Muscle of back (tissue), 11 donors: ENCODE data around the gene C1S. TPM values are rescaled to one million over a fixed set of nuclear protein-coding genes. Genes with fewer than 3 reads are reported as not detected.

ENCODE experiments used
- DNase-seq, 3 donors: peaks; one replicate each; pipeline versions ENCODE4 v3.0.0 to v3.0.0-alpha.2; 2013
- polyA plus RNA-seq, 10 donors: library from polyadenylated mRNA; unstranded; fragments of 120-200 nt; gene quantifications; one replicate each; pipeline ENCODE4 v1.2.1, GENCODE V29; 2013; ENCODE audit not compliant: insufficient read length in 10 of 10

The C1S gene
- polyA plus RNA-seq, 10 donors, result 65.9 to 107 (median 83.6) TPM

DNA sequence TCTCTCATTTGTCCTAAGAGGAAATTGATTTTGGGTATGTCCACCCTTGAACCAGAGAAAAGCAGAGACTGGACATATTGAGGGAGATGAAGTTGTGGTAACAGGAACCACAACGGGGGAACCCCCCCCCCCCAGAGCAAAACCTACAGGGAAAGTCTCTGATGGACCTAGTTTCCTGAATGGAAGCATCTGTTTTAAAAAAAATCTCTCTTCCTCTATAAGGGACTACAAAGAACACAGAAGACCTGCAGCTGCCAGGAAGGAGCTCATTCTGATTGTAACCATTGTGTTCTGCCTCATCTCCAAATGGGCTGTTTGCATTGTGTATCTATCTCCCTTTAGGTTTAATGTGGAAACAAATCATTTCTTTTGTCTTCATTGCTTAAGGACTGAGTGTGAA lies 13.4 kb downstream of the C1S start:
- DNase-seq, result no peak

DNA sequence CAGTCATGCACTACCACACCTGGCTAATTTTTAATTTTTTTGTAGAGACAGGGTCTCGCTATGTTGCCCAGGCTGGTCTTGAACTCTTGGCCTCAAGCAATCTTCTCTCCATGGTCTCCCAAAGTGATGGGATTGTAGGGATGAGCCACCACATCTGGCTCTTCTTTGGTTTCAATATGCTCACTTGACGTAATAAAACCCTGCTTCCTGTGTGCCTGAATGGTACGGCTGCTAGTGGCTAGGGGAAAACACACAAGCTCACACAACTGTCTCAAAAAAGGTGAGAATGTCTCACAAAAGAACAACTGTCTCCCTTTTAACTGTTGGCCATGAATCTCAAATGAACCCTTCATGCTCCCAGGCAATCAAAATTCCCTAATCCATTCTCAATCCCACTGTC lies 15.0 kb downstream of the C1S start:
- DNase-seq, result no peak

DNA sequence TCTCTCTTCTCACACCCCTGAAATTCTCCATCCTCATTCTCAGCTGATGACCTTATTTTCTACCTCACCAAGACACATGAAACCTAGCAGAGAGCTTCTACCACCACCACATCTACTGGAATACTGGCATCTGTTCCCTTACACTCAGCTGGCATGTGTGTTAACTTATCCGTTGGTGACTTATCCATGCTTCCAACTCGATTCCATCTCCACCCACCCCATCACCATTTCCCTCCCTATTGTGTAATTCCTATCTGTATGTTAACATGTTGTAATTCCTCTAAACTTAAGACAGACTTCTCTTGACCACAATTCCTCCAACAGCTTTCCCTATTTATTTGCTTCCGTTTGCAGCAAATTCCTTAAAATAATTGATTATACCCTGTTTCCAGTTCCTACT lies 15.4 kb downstream of the C1S start:
- no peak for DNase-seq

DNA sequence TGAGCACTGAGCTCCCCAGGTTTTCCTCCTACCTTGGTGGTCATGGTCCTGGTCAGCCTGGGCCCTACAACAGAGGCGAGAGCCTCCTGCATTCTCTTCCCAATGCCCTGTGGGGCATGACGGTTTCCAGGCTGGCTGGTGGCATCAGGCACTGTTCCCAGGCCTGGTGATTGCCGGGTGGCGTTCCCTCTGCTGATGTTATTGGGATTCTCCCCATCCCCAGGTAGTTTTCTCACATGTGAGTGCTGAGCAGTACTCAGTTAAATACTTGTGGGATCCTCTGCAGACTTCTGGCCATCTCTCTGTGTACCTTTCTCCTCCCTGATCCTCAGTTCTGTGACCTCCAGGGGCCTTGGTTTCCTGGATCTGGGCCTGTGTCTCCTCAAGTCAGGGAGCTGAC lies 16.0 kb downstream of the C1S start:
- no peak for DNase-seq

DNA sequence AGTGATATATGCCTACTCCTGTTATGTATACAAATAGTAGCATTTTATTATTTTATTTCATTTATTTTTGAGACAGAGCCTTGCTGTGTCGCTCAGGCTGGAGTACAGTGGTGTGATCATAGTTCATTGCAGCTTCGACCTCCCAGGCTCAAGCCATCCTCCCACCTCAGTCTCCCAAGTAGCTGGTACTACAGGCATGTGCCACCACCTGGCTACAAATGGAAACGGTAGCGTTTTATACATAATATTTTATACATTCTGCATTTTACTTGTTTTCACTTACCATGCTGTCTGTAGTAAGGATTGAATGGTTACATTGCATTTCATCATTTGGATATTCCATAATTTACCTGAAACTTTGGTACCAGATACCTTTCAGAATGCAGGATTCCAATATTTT lies 17.6 kb downstream of the C1S start:
- DNase-seq, result no peak

GRCh38 chr12:7079826-7080125 lies 19.3 kb downstream of the C1S start:
- DNase-seq, result no peak

DNA sequence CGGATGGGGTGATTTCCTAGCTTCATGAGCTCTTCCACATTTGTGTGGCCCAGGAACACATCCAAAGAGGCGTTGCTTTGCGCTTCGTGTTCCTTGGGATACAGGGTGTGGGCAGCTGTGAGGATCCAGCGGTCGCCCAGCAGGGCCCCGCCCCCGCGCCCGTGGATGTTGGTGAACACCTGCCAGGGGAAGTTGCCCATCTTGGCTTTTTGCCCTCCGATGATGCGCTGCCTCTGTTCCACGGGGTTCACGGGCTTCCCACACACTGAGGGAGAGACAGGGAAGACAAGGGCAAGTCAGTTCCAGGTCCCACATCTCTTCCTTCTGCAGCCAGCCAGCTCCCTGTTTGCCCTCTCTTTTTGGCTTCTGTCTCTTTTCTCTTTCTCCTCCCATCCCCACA lies 20.5 kb downstream of the C1S start:
- no peak for DNase-seq

- DNase-seq, result no peak
Measured at GRCh38 chr12:7083125-7083524, 22.6 kb downstream of the C1S start.

GRCh38 chr12:7089196-7089871 lies 28.8 kb downstream of the C1S start:
- DNase-seq, result no peak

DNA sequence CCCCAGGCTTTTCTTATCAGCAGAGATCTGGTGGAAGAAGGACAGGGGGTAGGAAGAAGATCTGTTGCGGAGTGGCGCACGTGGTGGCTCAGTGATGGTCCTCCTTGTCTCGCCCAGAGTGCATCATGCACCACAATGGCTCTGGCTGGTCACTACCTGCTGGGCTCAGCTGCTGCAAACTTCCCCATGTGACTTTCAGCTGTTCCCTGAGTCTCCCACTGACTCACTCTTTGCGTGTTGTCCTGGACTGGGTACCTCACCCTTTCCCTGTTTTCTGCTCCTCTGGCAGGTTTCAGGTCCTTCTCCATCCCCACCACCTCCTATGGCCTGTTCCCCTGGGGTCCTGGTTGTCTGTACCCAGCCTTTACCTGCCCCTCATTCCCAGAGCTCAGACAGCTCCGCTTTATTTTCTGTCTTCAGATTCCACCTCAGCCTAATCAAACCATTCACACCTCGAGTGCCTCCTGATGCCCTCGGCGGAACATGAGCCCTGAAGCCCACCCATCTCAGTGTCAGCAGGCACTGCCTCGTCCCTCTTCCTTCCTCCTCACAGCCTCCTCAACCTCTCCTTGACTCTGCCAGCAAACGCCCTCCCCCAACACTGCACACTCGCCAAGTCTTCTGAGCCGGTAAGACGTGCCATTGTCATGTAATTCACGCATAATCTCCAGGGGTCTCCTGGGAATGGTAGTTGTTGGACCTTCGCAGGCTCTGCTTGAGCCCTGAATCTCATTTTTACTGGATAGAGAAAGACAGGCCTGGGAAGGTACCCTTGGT lies 29.9 kb downstream of the C1S start:
- DNase-seq, result no peak

DNA sequence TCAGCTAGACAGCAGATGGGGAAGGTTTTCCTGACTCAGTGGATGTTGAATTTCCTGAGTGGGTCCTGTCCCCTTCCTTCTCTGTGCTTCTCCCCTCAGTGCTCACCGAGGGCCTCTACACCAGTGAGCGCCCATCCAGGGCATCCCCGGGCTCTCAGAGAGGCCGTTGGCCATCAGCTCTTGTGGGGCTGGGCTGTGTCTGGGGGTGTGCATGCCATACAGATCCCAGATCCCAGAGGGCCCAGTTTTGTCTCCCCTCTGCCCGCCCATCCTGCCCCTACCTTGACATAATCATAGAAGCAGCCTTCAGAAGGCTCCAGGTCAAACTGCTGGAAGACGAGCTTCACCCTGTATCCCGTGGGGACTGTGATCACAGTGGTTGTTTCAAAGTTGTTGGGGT lies 30.7 kb downstream of the C1S start:
- DNase-seq, result no peak

- peak in 2 of 3 donors; percentile 55 to 76 for DNase-seq
Measured at GRCh38 chr12:7091660-7092228, 31.2 kb downstream of the C1S start.

GRCh38 chr12:7092229-7092985 lies 31.9 kb downstream of the C1S start, which contains the start of gene C1R:
C1R (minus strand) TSS chr12:7092445; CDS start chr12:7092388, 57 bp downstream.
- DNase-seq, result peak; percentile 88 to 93 (median 89)

GRCh38 chr12:7092986-7093460 lies 32.5 kb downstream of the C1S start:
- no peak for DNase-seq

DNA sequence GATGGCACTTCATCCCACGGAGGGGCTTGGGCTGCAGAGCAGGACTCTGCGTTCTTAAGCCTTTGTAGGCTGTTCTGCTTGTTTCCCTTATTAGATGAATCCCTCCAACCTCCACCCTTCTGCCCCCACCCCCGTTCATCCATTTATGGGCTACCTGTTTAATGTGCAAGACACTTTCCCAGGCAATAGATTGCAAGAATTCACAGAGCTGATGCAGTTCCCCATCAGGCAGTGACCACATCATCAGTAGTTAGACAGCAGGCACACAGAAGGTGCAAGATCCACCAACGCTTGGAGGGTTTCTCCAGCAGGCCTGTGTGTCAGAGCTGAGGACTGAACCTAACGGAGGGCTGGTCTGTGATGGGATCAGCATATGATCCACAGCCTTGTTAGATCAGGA lies 33.0 kb downstream of the C1S start:
- no peak for DNase-seq

GRCh38 chr12:7093892-7094291 lies 33.4 kb downstream of the C1S start:
- DNase-seq, result no peak

DNA sequence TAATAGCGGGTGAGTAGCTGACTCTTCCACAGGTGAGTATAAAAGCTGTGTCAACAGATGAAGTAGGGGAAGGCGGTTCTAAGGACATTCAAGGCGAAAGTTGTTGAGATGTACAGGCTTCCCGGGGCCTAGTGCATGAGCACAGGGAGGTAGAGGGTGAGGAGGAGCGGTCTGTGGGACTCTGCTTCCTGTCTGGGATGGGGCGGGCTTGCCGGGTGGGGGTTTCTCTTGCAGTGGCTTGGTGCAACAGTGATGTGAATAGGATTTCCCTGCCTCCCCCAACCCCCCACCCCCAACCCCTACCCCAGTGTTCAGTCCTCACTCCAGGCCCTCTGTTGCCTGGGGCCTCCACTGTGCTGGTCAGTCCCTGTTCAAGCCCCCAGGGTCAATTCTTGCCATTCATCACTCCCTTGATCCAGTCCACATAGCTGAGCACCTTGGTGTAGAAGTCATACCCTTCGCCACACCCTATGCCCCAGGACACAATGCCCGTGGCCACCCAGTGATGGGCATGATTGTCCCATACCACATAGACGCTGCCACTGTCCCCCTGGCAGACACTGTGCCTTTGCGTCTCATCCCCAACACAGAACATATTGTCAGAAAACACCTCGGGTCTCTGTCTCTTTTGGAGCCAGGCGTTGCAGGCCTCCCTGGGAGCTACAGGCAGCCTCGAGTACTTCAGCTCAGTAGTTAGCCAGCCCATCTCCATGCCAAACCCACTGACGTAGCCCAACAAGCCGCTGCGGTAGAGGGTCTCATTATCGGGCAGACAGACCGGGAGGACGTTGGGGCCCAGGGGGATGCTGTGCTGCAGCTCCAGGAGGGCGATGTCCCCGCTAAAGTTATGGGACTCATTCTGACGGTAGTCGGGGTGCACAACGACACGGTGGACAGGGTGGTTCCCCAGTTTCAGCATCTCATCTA lies 35.8 kb downstream of the C1S start:
- no peak for DNase-seq

DNA sequence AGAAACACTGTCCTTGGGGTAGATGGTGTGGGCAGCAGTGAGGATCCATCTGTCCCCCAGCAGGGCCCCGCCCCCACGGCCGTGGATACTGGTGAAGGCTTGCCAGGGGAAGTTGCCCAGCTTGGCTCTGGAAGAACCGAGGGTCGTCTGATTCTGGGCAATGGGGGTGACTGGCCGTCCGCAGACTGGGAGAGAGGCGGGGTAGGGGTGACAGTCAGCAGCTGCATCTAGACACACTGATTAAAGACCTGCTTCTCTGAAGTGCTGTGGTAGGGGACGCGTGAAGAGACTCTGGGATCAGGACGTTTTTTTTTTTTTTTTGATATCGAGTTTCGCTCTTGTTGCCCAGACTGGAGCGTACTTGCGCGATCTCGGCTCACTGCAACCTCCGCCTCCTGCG lies 36.5 kb downstream of the C1S start:
- no peak for DNase-seq

DNA sequence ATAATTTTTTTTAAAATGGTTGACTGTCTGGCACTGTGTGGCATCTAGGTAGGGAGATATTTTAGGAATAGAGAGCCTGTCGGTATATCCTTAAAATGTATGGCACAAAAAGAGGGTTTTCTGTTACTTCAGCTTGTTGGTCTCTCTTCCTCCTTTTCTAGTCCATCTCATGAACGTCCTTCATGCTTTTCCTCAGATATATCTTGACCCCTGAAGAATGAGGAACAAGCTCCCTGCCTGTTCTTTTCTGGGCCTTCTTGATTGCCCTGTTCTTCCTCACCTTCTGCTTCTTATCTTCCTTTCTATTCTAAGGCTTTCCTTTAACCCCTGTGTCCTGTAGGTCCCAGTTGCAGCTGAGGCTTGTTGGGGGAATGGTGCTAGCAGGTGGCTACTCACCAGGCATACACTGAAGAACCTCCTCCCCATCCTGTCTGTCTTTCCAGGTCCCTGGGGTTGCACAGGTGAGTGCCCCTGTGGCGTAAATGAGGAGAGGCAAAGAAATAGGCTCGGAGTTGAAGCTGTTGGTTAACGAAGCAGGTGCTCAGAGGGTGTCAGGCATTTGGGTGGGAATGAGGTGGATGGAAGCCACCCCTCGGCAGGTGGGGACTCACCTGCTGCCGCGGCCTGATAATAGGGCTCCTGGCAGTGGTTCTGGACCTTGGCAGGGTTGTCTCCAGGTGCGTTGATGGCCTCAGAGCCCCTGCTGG lies 38.9 kb downstream of the C1S start:
- no peak for DNase-seq

DNA sequence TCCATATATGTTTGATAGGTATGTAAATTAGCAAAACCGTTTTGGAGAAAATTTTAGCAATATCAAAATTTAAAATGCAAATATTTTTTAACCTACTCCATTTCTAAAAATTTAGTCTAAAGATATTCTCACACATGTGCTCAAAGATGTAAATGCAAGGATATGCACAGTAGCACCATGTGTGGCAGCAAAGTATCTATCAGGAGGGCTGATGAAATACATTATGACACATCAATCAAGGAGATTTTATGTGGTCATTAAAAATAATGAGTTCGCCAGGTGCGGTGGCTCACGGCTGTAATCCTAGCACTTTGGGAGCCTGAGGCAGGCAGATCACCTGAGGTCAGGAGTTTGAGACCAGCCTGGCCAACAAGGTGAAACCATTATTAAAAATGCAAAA lies 39.7 kb downstream of the C1S start:
- DNase-seq, result no peak
